K562 (cell line): Measurements from ENCODE around the gene C2orf42. TPM values are rescaled to one million over a fixed set of nuclear protein-coding genes. Genes with fewer than 3 reads are reported as not detected.

ENCODE experiments used
- BRCA1 ChIP-seq, 2 experiments: fragments of 450-650 bp in 1 of 2; sonication (generic) in 1 of 2; formaldehyde crosslinking in 1 of 2; IDR thresholded peaks; 2 replicates each; pipeline versions ENCODE4 v1.5.0 to v1.6.1; 2017 to 2020; ENCODE audit warnings: mild to moderate bottlenecking in 1 of 2, missing genetic modification reagents in 1 of 2
- EGR1 ChIP-seq: fragments of 450-650 bp; conservative IDR thresholded peaks from 2 replicates; pipeline ENCODE4 v1.6.1; 2017; ENCODE audit warnings: mild to moderate bottlenecking
- GTF2A2 ChIP-seq: IDR thresholded peaks from 2 replicates; pipeline ENCODE4 v1.6.1; 2016; ENCODE audit warnings: mild to moderate bottlenecking, missing genetic modification characterization, missing compliant biosample characterization
- HDAC3 ChIP-seq: fragments of 450-650 bp; IDR thresholded peaks from 2 replicates; pipeline ENCODE4 v1.6.1; 2018; ENCODE audit warnings: borderline replicate concordance, mild to moderate bottlenecking, moderate library complexity; ENCODE audit not compliant: partially characterized antibody
- HIVEP1 ChIP-seq: fragments of 250-450 bp; sonication (Bioruptor Pico); IDR thresholded peaks from 2 replicates; pipeline ENCODE4 v1.4.0; 2020; ENCODE audit warnings: mild to moderate bottlenecking
- HNRNPUL1 ChIP-seq: fragments of 200-400 bp; formaldehyde crosslinking; IDR thresholded peaks from 2 replicates; pipeline ENCODE4 v1.6.1; 2017; ENCODE audit warnings: low read length
- MIER1 ChIP-seq: fragments of 450-650 bp; IDR thresholded peaks from 2 replicates; pipeline ENCODE4 v1.6.1; 2016; ENCODE audit warnings: antibody characterized with exemption, mild to moderate bottlenecking, low read depth
- NCOA1 ChIP-seq: fragments of 450-650 bp; IDR thresholded peaks from 2 replicates; pipeline ENCODE4 v1.6.1; 2016; ENCODE audit warnings: low read depth
- NFIC ChIP-seq: fragments of 450-650 bp; IDR thresholded peaks from 2 replicates; pipeline ENCODE4 v1.6.1; 2017; ENCODE audit warnings: mild to moderate bottlenecking, inconsistent platforms
- NFYB ChIP-seq: IDR thresholded peaks from 2 replicates; pipeline ENCODE4 v1.6.1; 2011; ENCODE audit warnings: mild to moderate bottlenecking, moderate library complexity; ENCODE audit not compliant: insufficient read length; ENCODE audit errors: extremely low read depth
- POLR3G ChIP-seq: IDR thresholded peaks from 2 replicates; pipeline ENCODE4 v1.6.1; 2011; ENCODE audit not compliant: insufficient read length, insufficient replicate concordance; ENCODE audit errors: extremely low read depth
- SETDB1 ChIP-seq: IDR thresholded peaks from one replicate; pipeline ENCODE4 v1.6.1; 2012; ENCODE audit warnings: low read length, control low read depth, inconsistent platforms
- SMARCB1 ChIP-seq: IDR thresholded peaks from 2 replicates; pipeline ENCODE4 v1.6.1; 2011; ENCODE audit warnings: improper control_type of control experiment, low read depth; ENCODE audit not compliant: insufficient read length
- TFE3 ChIP-seq: fragments of 450-650 bp; formaldehyde crosslinking; IDR thresholded peaks from 2 replicates; pipeline ENCODE4 v1.4.0; 2020; ENCODE audit warnings: mild to moderate bottlenecking, mixed read lengths
- WHSC1 ChIP-seq: IDR thresholded peaks from one replicate; pipeline ENCODE4 v1.6.1; 2012; ENCODE audit warnings: low read length, control low read depth, inconsistent platforms
- ZFP36 ChIP-seq: fragments of 150-350 bp; IDR thresholded peaks from 2 replicates; pipeline ENCODE4 v1.6.1; 2018; ENCODE audit warnings: low read length, low read depth; ENCODE audit not compliant: partially characterized antibody
- ZNF239 ChIP-seq: fragments of 250-450 bp; sonication (Bioruptor Pico); IDR thresholded peaks from 2 replicates; pipeline ENCODE4 v1.4.0; 2020; ENCODE audit warnings: mild to moderate bottlenecking
- ZZZ3 ChIP-seq: fragments of 450-650 bp; IDR thresholded peaks from 2 replicates; pipeline ENCODE4 v1.6.1; 2016; ENCODE audit warnings: antibody characterized with exemption, mild to moderate bottlenecking, moderate library complexity
- polyA plus RNA-seq, 8 experiments: library from polyadenylated mRNA; depleted of rRNA in 4 of 8; stranded (reverse) in 5 of 8; unstranded in 3 of 8; fragments of >200 nt; fragmentation: Nextera tagmentation in 2 of 8; fragmentation: Illumina TruSeq in 1 of 8; extraction: Ambion mirVana in 2 of 8; extraction: Trizol in 1 of 8; gene quantifications; 2 replicates each; pipeline versions ENCODE4 v1.2.1 to v1.2.3, GENCODE V29; 2011 to 2014; ENCODE audit warnings: inconsistent platforms in 1 of 8, missing spikeins in 1 of 8
- total RNA-seq, 7 experiments: library from RNA; depleted of rRNA in 6 of 7; stranded (reverse); fragments of >200 nt in 6 of 7; fragmentation: Illumina TruSeq in 2 of 7; extraction: Trizol in 2 of 7; gene quantifications; 2 replicates each; pipeline versions ENCODE4 v1.2.1 to v1.2.3, GENCODE V29; 2011 to 2021; ENCODE audit warnings: low replicate concordance in 1 of 7
- TF ChIP-seq, protein P1 (sequence below): IDR thresholded peaks from 2 replicates; pipeline ENCODE4 v1.6.1; 2012; ENCODE audit warnings: low read depth, low read length, improper control_type of control experiment, borderline replicate concordance
- TF ChIP-seq, protein P2 (sequence below): sonication (generic); formaldehyde crosslinking; IDR thresholded peaks from 2 replicates; pipeline ENCODE4 v1.8.1; 2023; ENCODE audit warnings: mild to moderate bottlenecking, missing genetic modification reagents
- TF ChIP-seq, protein P3 (sequence below): sonication (generic); formaldehyde crosslinking; IDR thresholded peaks from 2 replicates; pipeline ENCODE4 v1.8.0; 2022; ENCODE audit warnings: mild to moderate bottlenecking, missing genetic modification reagents, borderline replicate concordance

The C2orf42 gene
- total and polyA plus RNA-seq, 9 of the 15 experiments (the other 6 are each of a cell fraction or from before 2014, with no cell fraction given), result 4.6 to 10.9 (median 7.5) TPM

GRCh38 chr2:70142590-70143313 lies 48.1 kb downstream of the C2orf42 start (continued):
- TF ChIP-seq HDAC3 (peak; percentile 84), TFE3 (CRISPR knock-in tag) (peak; percentile 79), ZFP36 (peak; percentile 31), BRCA1 (IDR thresholded peaks at IDR 0.05) (no peak), BRCA1 (CRISPR knock-in tag; IDR thresholded peaks at IDR 0.05) (no peak), HNRNPUL1 (no peak), SETDB1 (no peak), SMARCB1 (no peak), EGR1 (peak; percentile 99), POLR3G (no peak), ZNF239 (CRISPR knock-in tag) (peak; percentile 26; the same call in 1 of the 2 replicates), NFIC (peak; percentile 21; the same call in 1 of the 2 replicates), NCOA1 (0 out of 2 replicates have a peak, but pooled peaks have one; percentile 61), GTF2A2 (no peak), ZZZ3 (no peak), HIVEP1 (CRISPR knock-in tag) (peak; percentile 93), MIER1 (no peak), WHSC1 (no peak), NFYB (no peak)
- TF ChIP-seq, protein P1, sequence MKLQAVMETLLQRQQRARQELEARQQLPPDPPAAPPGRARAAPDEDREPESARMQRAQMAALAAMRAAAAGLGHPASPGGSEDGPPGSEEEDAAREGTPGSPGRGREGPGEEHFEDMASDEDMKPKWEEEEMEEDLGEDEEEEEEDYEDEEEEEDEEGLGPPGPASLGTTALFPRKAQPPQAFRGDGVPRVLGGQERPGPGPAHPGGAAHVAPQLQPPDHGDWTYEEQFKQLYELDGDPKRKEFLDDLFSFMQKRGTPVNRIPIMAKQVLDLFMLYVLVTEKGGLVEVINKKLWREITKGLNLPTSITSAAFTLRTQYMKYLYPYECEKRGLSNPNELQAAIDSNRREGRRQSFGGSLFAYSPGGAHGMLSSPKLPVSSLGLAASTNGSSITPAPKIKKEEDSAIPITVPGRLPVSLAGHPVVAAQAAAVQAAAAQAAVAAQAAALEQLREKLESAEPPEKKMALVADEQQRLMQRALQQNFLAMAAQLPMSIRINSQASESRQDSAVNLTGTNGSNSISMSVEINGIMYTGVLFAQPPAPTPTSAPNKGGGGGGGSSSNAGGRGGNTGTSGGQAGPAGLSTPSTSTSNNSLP, result no peak
- TF ChIP-seq, protein P2, sequence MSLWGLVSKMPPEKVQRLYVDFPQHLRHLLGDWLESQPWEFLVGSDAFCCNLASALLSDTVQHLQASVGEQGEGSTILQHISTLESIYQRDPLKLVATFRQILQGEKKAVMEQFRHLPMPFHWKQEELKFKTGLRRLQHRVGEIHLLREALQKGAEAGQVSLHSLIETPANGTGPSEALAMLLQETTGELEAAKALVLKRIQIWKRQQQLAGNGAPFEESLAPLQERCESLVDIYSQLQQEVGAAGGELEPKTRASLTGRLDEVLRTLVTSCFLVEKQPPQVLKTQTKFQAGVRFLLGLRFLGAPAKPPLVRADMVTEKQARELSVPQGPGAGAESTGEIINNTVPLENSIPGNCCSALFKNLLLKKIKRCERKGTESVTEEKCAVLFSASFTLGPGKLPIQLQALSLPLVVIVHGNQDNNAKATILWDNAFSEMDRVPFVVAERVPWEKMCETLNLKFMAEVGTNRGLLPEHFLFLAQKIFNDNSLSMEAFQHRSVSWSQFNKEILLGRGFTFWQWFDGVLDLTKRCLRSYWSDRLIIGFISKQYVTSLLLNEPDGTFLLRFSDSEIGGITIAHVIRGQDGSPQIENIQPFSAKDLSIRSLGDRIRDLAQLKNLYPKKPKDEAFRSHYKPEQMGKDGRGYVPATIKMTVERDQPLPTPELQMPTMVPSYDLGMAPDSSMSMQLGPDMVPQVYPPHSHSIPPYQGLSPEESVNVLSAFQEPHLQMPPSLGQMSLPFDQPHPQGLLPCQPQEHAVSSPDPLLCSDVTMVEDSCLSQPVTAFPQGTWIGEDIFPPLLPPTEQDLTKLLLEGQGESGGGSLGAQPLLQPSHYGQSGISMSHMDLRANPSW (CRISPR knock-in tag), result peak; percentile 79; the same call in 1 of the 2 replicates
- TF ChIP-seq, protein P3, sequence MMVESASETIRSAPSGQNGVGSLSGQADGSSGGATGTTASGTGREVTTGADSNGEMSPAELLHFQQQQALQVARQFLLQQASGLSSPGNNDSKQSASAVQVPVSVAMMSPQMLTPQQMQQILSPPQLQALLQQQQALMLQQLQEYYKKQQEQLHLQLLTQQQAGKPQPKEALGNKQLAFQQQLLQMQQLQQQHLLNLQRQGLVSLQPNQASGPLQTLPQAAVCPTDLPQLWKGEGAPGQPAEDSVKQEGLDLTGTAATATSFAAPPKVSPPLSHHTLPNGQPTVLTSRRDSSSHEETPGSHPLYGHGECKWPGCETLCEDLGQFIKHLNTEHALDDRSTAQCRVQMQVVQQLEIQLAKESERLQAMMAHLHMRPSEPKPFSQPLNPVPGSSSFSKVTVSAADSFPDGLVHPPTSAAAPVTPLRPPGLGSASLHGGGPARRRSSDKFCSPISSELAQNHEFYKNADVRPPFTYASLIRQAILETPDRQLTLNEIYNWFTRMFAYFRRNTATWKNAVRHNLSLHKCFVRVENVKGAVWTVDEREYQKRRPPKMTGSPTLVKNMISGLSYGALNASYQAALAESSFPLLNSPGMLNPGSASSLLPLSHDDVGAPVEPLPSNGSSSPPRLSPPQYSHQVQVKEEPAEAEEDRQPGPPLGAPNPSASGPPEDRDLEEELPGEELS (CRISPR knock-in tag), result no peak
